Gastrocnemius medialis (tissue), 4 donors: ENCODE data around the gene ITPRIP.

Experiments used
- POLR2A ChIP-seq, 2 donors: fragments of 450-650 bp; IDR thresholded peaks; one replicate each; pipeline ENCODE4 v1.6.1; 2017; ENCODE audit warnings: antibody characterized with exemption in 2 of 2, mild to moderate bottlenecking in 2 of 2, moderate library complexity in 2 of 2
- TF ChIP-seq, protein P1 (sequence below), 5 experiments: fragments of 450-650 bp in 3 of 5; fragments of 200-600 bp in 2 of 5; sonication (generic) in 2 of 5; IDR thresholded peaks in 4 of 5; conservative IDR thresholded peaks in 1 of 5; 1 replicate in 4 of 5; 2 replicates in 1 of 5; pipeline ENCODE4 v1.5.1; 2016 to 2019; ENCODE audit warnings: antibody characterized with exemption in 5 of 5, mild to moderate bottlenecking in 3 of 5, moderate library complexity in 3 of 5

DNA sequence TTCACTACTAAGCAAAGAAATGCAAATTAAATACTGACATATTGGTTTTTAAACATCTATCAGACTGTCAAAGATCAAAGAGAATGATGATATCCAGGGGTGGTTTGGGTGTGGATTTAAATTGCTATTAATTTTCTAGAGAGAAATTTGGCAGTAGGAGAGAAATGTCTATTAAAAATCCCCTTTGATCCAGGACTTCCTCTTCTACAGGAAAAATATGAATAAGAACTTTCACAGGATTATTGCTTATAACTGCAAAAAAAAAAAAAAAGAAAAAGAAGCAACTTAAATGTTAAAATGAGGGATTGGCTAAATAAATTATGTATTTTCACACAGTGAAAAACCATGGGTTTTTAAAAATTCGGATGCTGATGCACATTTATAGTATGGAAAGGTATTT is 36.3 kb upstream of the ITPRIP start:
- TF ChIP-seq, protein P1, sequence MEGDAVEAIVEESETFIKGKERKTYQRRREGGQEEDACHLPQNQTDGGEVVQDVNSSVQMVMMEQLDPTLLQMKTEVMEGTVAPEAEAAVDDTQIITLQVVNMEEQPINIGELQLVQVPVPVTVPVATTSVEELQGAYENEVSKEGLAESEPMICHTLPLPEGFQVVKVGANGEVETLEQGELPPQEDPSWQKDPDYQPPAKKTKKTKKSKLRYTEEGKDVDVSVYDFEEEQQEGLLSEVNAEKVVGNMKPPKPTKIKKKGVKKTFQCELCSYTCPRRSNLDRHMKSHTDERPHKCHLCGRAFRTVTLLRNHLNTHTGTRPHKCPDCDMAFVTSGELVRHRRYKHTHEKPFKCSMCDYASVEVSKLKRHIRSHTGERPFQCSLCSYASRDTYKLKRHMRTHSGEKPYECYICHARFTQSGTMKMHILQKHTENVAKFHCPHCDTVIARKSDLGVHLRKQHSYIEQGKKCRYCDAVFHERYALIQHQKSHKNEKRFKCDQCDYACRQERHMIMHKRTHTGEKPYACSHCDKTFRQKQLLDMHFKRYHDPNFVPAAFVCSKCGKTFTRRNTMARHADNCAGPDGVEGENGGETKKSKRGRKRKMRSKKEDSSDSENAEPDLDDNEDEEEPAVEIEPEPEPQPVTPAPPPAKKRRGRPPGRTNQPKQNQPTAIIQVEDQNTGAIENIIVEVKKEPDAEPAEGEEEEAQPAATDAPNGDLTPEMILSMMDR (IDR thresholded peaks at IDR 0.05 in 4 of 5, conservative IDR thresholded peaks at IDR 0.05 in 1 of 5): no peak
- TF ChIP-seq POLR2A (IDR thresholded peaks at IDR 0.05): no peak
